Pancreas (tissue), 10 donors: ENCODE results near the gene ATRAID. TPM values are rescaled to one million over a fixed set of nuclear protein-coding genes. Genes with fewer than 3 reads are reported as not detected.

Experiments
- ATAC-seq, 4 donors: fragments of 200-7000 bp; cut with Tn5 transposase; one replicate each; pipeline versions ENCODE4 v1.8.0 to v1.9.1; 2020; ENCODE audit warnings: mild to moderate bottlenecking in 4 of 4, moderate library complexity in 4 of 4
- DNase-seq, 6 donors: peaks; one replicate each; pipeline ENCODE4 v3.0.0-alpha.2; 2020
- FAIRE-seq: peaks from 2 replicates; lab custom pipeline; 2012; peaks lifted over from hg19 to GRCh38; lab: Jason Lieb, UNC
- H3K27ac ChIP-seq, 4 donors: fragments of 200-600 bp; sonication (generic); 1 replicate in 3 of 4; 2 replicates in 1 of 4; pipeline versions ENCODE4 v1.5.0 to v1.8.0; 2020
- H3K27me3 ChIP-seq, 4 donors: fragments of 200-600 bp; one replicate each; pipeline ENCODE4 v1.8.0; 2021
- H3K36me3 ChIP-seq, 3 donors: fragments of 200-600 bp; sonication (generic) in 1 of 3; one replicate each; pipeline versions ENCODE4 v1.5.0 to v1.8.0; 2020 to 2021
- H3K4me1 ChIP-seq, 3 donors: fragments of 200-600 bp; one replicate each; pipeline ENCODE4 v1.8.0; 2021
- H3K4me3 ChIP-seq, 4 donors: fragments of 200-600 bp; sonication (generic) in 2 of 4; one replicate each; pipeline versions ENCODE4 v1.5.0 to v1.8.0; 2020 to 2021
- H3K9me3 ChIP-seq, 4 donors: fragments of 200-600 bp; one replicate each; pipeline ENCODE4 v1.8.0; 2021
- CTCF ChIP-seq, 4 donors: fragments of 200-600 bp; sonication (generic) in 3 of 4; IDR thresholded peaks; one replicate each; pipeline versions ENCODE4 v1.5.0 to v1.8.0; 2021; ENCODE audit warnings: antibody characterized with exemption in 4 of 4
- WGBS, 2 donors: extraction: QIAGEN DNeasy Blood & Tissue Kit; methylation state at CpG; one replicate each; pipeline ENCODE4 v1.1.7; 2013; 5-methylcytosine and 5-hydroxymethylcytosine counted together
- intact Hi-C, 3 donors: fragments of 100-400 bp; cut with DNase I; formaldehyde crosslinking; loops; one replicate each; pipeline versions ENCODE4 v1.11.1 to v1.14.2; 2022
- polyA plus RNA-seq, 2 donors: library from polyadenylated mRNA; stranded (reverse); fragments of 200-250 nt; gene quantifications; one replicate each; pipeline ENCODE4 v1.2.3, GENCODE V29; 2013
- total RNA-seq, 6 donors: library from RNA; stranded (reverse); fragmentation: NEBNext Ultra II Directional in 4 of 6; extraction: Animal tissue kit (Norgen Biotek cat#: 25700) in 4 of 6; gene quantifications; one replicate each; pipeline versions ENCODE4 v1.2.1 to v1.2.4, GENCODE V29; 2021 to 2023
- donor health status: healthy with polysubstance abuse.
- donor health status: DM: no; HTN: no; CAD: no; lungs with moderate emphysema.
- donor health status: DM: no; HTN: no; CAD: no.
- donor health status: control.
- donor health status: control.
- donor health status: Bipolar disorder and iron deficiency.
- donor health status: DM: yes; HTN: yes; CAD: no.
- donor health status: DM: no; HTN: no; CAD: no.
- donor health status: DM: no; HTN: no; CAD: no.
- donor health status: DM: yes; HTN: yes; CAD: no.

Gene ATRAID
- total and polyA plus RNA-seq, 8 donors = 38.9 to 106 (median 52.6) TPM

GRCh38 chr2:27204566-27204965 is 7.3 kb upstream of the ATRAID start:
- TF ChIP-seq CTCF (IDR thresholded peaks at IDR 0.05) = no peak
- Histone ChIP-seq H3K27ac (no peak overlapping the region), H3K4me3 (no peak overlapping the region), H3K9me3 (no peaks in the 10 kb centered on the region), H3K27me3 (no peaks in the 10 kb centered on the region), H3K4me1 (no peaks in the 10 kb centered on the region), H3K36me3 (no peaks in the 10 kb centered on the region)
- DNase-seq = no peak
- intact Hi-C loops = no loop called here
- FAIRE-seq = no peak
- ATAC-seq = no peak
- WGBS, 2 donors = 94 to 97% methylated on average over 8 of the region's 8 CpGs

GRCh38 chr2:27205206-27205605 is 6.6 kb upstream of the ATRAID start:
- FAIRE-seq = no peak
- intact Hi-C loops = no loop called here

GRCh38 chr2:27206346-27206745 is 5.5 kb upstream of the ATRAID start:
- WGBS, 2 donors = 92 to 95% methylated on average over 6 of the region's 6 CpGs
- H3K27ac ChIP-seq = no peak overlapping the region
- H3K4me3 ChIP-seq = no peak overlapping the region
- no peaks in the 10 kb centered on the region for H3K27me3 ChIP-seq
- no peak for DNase-seq
- no peak for ATAC-seq
- FAIRE-seq = no peak
- H3K9me3 ChIP-seq = no peaks in the 10 kb centered on the region
- H3K4me1 ChIP-seq = peaks cover 0 to 5% (median 0%) of the 10 kb centered on the region in 3 donors
- H3K36me3 ChIP-seq = no peaks in the 10 kb centered on the region
- intact Hi-C loops = no loop called here
- TF ChIP-seq CTCF (IDR thresholded peaks at IDR 0.05) = no peak

More at GRCh38 chr2:27205206-27205605, 6.6 kb upstream of the ATRAID start:
- no peaks in the 10 kb centered on the region for H3K27me3 ChIP-seq
- ATAC-seq (no peak), DNase-seq (no peak)
- no peak for TF ChIP-seq CTCF (IDR thresholded peaks at IDR 0.05)
- H3K27ac ChIP-seq = no peak overlapping the region
- no peak overlapping the region for H3K4me3 ChIP-seq
- no peaks in the 10 kb centered on the region for H3K4me1 ChIP-seq
- 84 to 88% methylated on average over 8 of the region's 8 CpGs for WGBS, 2 donors
- no peaks in the 10 kb centered on the region for H3K9me3 ChIP-seq
- no peaks in the 10 kb centered on the region for H3K36me3 ChIP-seq

GRCh38 chr2:27208486-27209050 is 3.3 kb upstream of the ATRAID start:
- no peak for ATAC-seq
- peaks cover 7 to 13% (median 7%) of the 10 kb centered on the region in 3 donors for H3K4me1 ChIP-seq
- H3K27ac ChIP-seq = no peak overlapping the region
- H3K4me3 ChIP-seq = no peak overlapping the region
- intact Hi-C loops = no loop called here
- WGBS, 2 donors = 84 to 86% methylated on average over 4 of the region's 4 CpGs
- H3K27me3 ChIP-seq = no peaks in the 10 kb centered on the region
- DNase-seq = no peak
- FAIRE-seq = no peak
- no peak for TF ChIP-seq CTCF (IDR thresholded peaks at IDR 0.05)
- no peaks in the 10 kb centered on the region for H3K9me3 ChIP-seq
- no peaks in the 10 kb centered on the region for H3K36me3 ChIP-seq

- Histone ChIP-seq H3K4me1 (peaks cover 7 to 13% (median 11%) of the 10 kb centered on the region in 3 donors), H3K36me3 (no peaks in the 10 kb centered on the region), H3K27ac (no peak overlapping the region), H3K27me3 (no peaks in the 10 kb centered on the region), H3K9me3 (no peaks in the 10 kb centered on the region), H3K4me3 (no peak overlapping the region)
- FAIRE-seq (no peak), DNase-seq (no peak), ATAC-seq (no peak)
- intact Hi-C loops = no loop called here
- 92 to 94% methylated on average over 6 of the region's 6 CpGs for WGBS, 2 donors
- TF ChIP-seq CTCF (IDR thresholded peaks at IDR 0.05) = no peak
Measured at GRCh38 chr2:27209621-27210401, 2.0 kb upstream of the ATRAID start.
